H1 (cell line): ENCODE data around the gene ENKD1. TPM values are rescaled to one million over a fixed set of nuclear protein-coding genes. Genes with fewer than 3 reads are reported as not detected.

Experiments
- CTCF ChIA-PET: fragments of 300-600 bp; sonication (Branson Sonifier 250); formaldehyde crosslinking; loops from one replicate; lab custom pipeline; 2021; ENCODE audit not compliant: partially characterized antibody; lab: Charles Lee
- POLR2A ChIA-PET: fragments of 300-600 bp; sonication (Branson Sonifier 250); formaldehyde crosslinking; loops from one replicate; lab custom pipeline; 2021; ENCODE audit warnings: inconsistent platforms; ENCODE audit not compliant: partially characterized antibody; lab: Charles Lee
- DNase-seq, 2 experiments: peaks; one replicate each; pipeline versions ENCODE4 v3.0.0 to v3.0.0-alpha.2; 2010 to 2022; ENCODE audit warnings: low spot score in 2 of 2, low read depth in 1 of 2, mixed read lengths in 1 of 2
- FAIRE-seq: peaks from 2 replicates; lab custom pipeline; 2011; peaks lifted over from hg19 to GRCh38; lab: Jason Lieb, UNC
- H2AFZ ChIP-seq: 2 replicates; pipeline ENCODE4 v1.8.1; 2012; ENCODE audit warnings: low read length, inconsistent platforms
- H2AK5ac ChIP-seq: 2 replicates; pipeline ENCODE4 v1.6.1; 2013; ENCODE audit warnings: low read depth, low read length
- H2BK120ac ChIP-seq: replicated peaks from 2 replicates; pipeline ENCODE3; 2013; ENCODE audit warnings: low read depth, low read length, inconsistent platforms
- H2BK12ac ChIP-seq: 2 replicates; pipeline ENCODE4 v1.6.1; 2013; ENCODE audit warnings: low read depth, low read length
- H2BK15ac ChIP-seq: 2 replicates; pipeline ENCODE4 v1.6.1; 2013; ENCODE audit warnings: low read length
- H2BK20ac ChIP-seq: 2 replicates; pipeline ENCODE4 v1.6.1; 2013; ENCODE audit warnings: low read length
- H2BK5ac ChIP-seq: 2 replicates; pipeline ENCODE4 v1.6.1; 2013; ENCODE audit warnings: low read depth, low read length
- H3K14ac ChIP-seq: 2 replicates; pipeline ENCODE4 v1.6.1; 2013; ENCODE audit warnings: inconsistent platforms; ENCODE audit not compliant: insufficient read length
- H3K18ac ChIP-seq: 2 replicates; pipeline ENCODE4 v1.6.1; 2013; ENCODE audit warnings: low read length; ENCODE audit errors: extremely low read depth
- H3K23ac ChIP-seq: 2 replicates; pipeline ENCODE4 v1.6.1; 2013; ENCODE audit warnings: inconsistent platforms; ENCODE audit not compliant: insufficient read length
- H3K23me2 ChIP-seq: 2 replicates; pipeline ENCODE4 v1.6.1; 2013; ENCODE audit warnings: low read depth, low read length
- H3K27ac ChIP-seq: 2 replicates; pipeline ENCODE4 v1.6.1; 2011; ENCODE audit warnings: low read depth, low read length, inconsistent platforms
- H3K27me3 ChIP-seq, 4 experiments: replicated peaks in 1 of 4; 1 replicate in 1 of 4; 2 replicates in 3 of 4; pipeline versions ENCODE4 v1.6.1 to v1.8.1; 2011 to 2013; ENCODE audit warnings: low read length in 3 of 4, mild to moderate bottlenecking in 3 of 4, inconsistent platforms in 2 of 4, mixed read lengths in 2 of 4, moderate library complexity in 1 of 4; ENCODE audit not compliant: control insufficient read depth in 3 of 4, insufficient read depth in 3 of 4; ENCODE audit errors: extremely low read depth in 1 of 4
- H3K36me3 ChIP-seq, 4 experiments: 2 replicates each; pipeline versions ENCODE4 v1.6.1 to v1.8.1; 2011 to 2013; ENCODE audit warnings: mild to moderate bottlenecking in 4 of 4, low read length in 3 of 4, moderate library complexity in 2 of 4, control low read depth in 1 of 4, inconsistent platforms in 1 of 4; ENCODE audit not compliant: insufficient read depth in 4 of 4, control insufficient read depth in 2 of 4
- H3K4ac ChIP-seq: replicated peaks from 2 replicates; pipeline ENCODE3; 2013; ENCODE audit warnings: low read length, low read depth, mixed read lengths, inconsistent platforms; ENCODE audit not compliant: insufficient read length
- H3K4me1 ChIP-seq, 4 experiments: replicated peaks in 1 of 4; 1 replicate in 1 of 4; 2 replicates in 3 of 4; pipeline versions ENCODE4 v1.6.1 to v1.8.1; 2011 to 2013; ENCODE audit warnings: low read length in 3 of 4, inconsistent platforms in 2 of 4, mixed read lengths in 1 of 4; ENCODE audit not compliant: insufficient read depth in 4 of 4, control insufficient read depth in 3 of 4
- H3K4me2 ChIP-seq, 2 experiments: 2 replicates each; pipeline versions ENCODE4 v1.6.1 to v1.8.1; 2011 to 2013; ENCODE audit warnings: low read depth in 2 of 2, low read length in 2 of 2, control low read depth in 1 of 2, inconsistent platforms in 1 of 2, mild to moderate bottlenecking in 1 of 2; ENCODE audit not compliant: insufficient read depth in 1 of 2
- H3K4me3 ChIP-seq, 4 experiments: fragments of 200-600, 300-600 bp in 1 of 4; sonication (generic), shearing (Covaris generic), sonication (Bioruptor Twin) in 1 of 4; 2 replicates each; pipeline versions ENCODE4 v1.5.1 to v1.8.1; 2011 to 2016; ENCODE audit warnings: low read length in 4 of 4, low read depth in 3 of 4, control low read depth in 2 of 4, inconsistent platforms in 2 of 4, mild to moderate bottlenecking in 2 of 4, mixed read lengths in 1 of 4, moderate library complexity in 1 of 4; ENCODE audit not compliant: insufficient read depth in 2 of 4; ENCODE audit errors: extremely low read depth in 1 of 4
- H3K56ac ChIP-seq: replicated peaks from 2 replicates; pipeline ENCODE3; 2013; ENCODE audit warnings: low read depth, mild to moderate bottlenecking, mixed read lengths, low read length, inconsistent platforms; ENCODE audit not compliant: insufficient read length
- H3K79me1 ChIP-seq: 2 replicates; pipeline ENCODE4 v1.6.1; 2013; ENCODE audit warnings: low read depth, low read length, control low read depth
- H3K79me2 ChIP-seq, 2 experiments: 2 replicates each; pipeline versions ENCODE4 v1.6.1 to v1.8.1; 2012 to 2013; ENCODE audit warnings: low read length in 2 of 2, mild to moderate bottlenecking in 2 of 2, inconsistent platforms in 1 of 2; ENCODE audit not compliant: insufficient read depth in 2 of 2, control insufficient read depth in 1 of 2
- H3K9ac ChIP-seq, 4 experiments: replicated peaks in 1 of 4; 1 replicate in 1 of 4; 2 replicates in 3 of 4; pipeline versions ENCODE4 v1.6.1 to v1.8.1; 2011 to 2013; ENCODE audit warnings: low read depth in 3 of 4, low read length in 3 of 4, control low read depth in 2 of 4, mild to moderate bottlenecking in 2 of 4, moderate library complexity in 2 of 4, inconsistent platforms in 1 of 4; ENCODE audit errors: extremely low read depth in 1 of 4
- H3K9me3 ChIP-seq, 2 experiments: 2 replicates each; pipeline versions ENCODE4 v1.6.1 to v1.8.1; 2012 to 2013; ENCODE audit warnings: mild to moderate bottlenecking in 2 of 2, moderate library complexity in 2 of 2, control low read depth in 1 of 2, inconsistent platforms in 1 of 2, low read depth in 1 of 2, low read length in 1 of 2, mixed read lengths in 1 of 2; ENCODE audit not compliant: insufficient read depth in 2 of 2
- H4K20me1 ChIP-seq, 2 experiments: replicated peaks in 1 of 2; 2 replicates each; pipeline versions ENCODE3 to v1.8.1; 2011 to 2013; ENCODE audit warnings: inconsistent platforms in 2 of 2, low read length in 2 of 2, mild to moderate bottlenecking in 1 of 2; ENCODE audit not compliant: insufficient read depth in 2 of 2, control insufficient read depth in 1 of 2
- H4K5ac ChIP-seq: 2 replicates; pipeline ENCODE4 v1.6.1; 2013; ENCODE audit warnings: low read length, low read depth, mixed read lengths, inconsistent platforms; ENCODE audit not compliant: insufficient read length
- H4K8ac ChIP-seq: 2 replicates; pipeline ENCODE4 v1.8.0; 2013; ENCODE audit warnings: mild to moderate bottlenecking, moderate library complexity, low read length, inconsistent platforms; ENCODE audit not compliant: insufficient read depth; ENCODE audit errors: extremely low read depth
- H4K91ac ChIP-seq: replicated peaks from 2 replicates; pipeline ENCODE3; 2013; ENCODE audit warnings: low read length, mixed read lengths, inconsistent platforms; ENCODE audit not compliant: insufficient read length
- BACH1 ChIP-seq: IDR thresholded peaks from 2 replicates; pipeline ENCODE4 v1.6.1; 2012; ENCODE audit warnings: low read length, improper control_type of control experiment
- CBX5 ChIP-seq: fragments of 300-800, 300-1000 bp; sonication (generic); IDR thresholded peaks from 2 replicates; pipeline ENCODE4 v1.7.1; 2016; ENCODE audit warnings: antibody characterized with exemption, low read length, low read depth
- EP300 ChIP-seq, 2 experiments: IDR thresholded peaks; 1 replicate in 1 of 2; 2 replicates in 1 of 2; pipeline ENCODE4 v1.6.1; 2011 to 2012; ENCODE audit warnings: low read depth in 2 of 2, low read length in 2 of 2, mild to moderate bottlenecking in 2 of 2, borderline replicate concordance in 1 of 2, inconsistent platforms in 1 of 2, moderate library complexity in 1 of 2
- GABPA ChIP-seq: IDR thresholded peaks from 2 replicates; pipeline ENCODE4 v1.6.1; 2011; ENCODE audit warnings: mild to moderate bottlenecking, low read length, moderate library complexity, borderline replicate concordance; ENCODE audit not compliant: insufficient read depth
- KDM4A ChIP-seq: IDR thresholded peaks from one replicate; pipeline ENCODE4 v1.7.1; 2012; ENCODE audit warnings: low read depth, mild to moderate bottlenecking, moderate library complexity, low read length, inconsistent platforms; ENCODE audit not compliant: severe bottlenecking
- MAFK ChIP-seq: IDR thresholded peaks from 2 replicates; pipeline ENCODE4 v1.6.1; 2012; ENCODE audit warnings: low read depth, mild to moderate bottlenecking, improper control_type of control experiment, low read length
- POLR2A ChIP-seq, 2 experiments: IDR thresholded peaks; 1 replicate in 1 of 2; 2 replicates in 1 of 2; pipeline ENCODE4 v1.6.1; 2011; ENCODE audit warnings: low read depth in 2 of 2, low read length in 2 of 2, mild to moderate bottlenecking in 2 of 2; ENCODE audit errors: control extremely low read depth in 1 of 2
- SIRT6 ChIP-seq: IDR thresholded peaks from one replicate; pipeline ENCODE4 v1.7.1; 2012; ENCODE audit warnings: low read length, inconsistent platforms
- SP4 ChIP-seq: IDR thresholded peaks from 2 replicates; pipeline ENCODE4 v1.6.1; 2012; ENCODE audit warnings: low read length, inconsistent platforms
- WGBS, 2 experiments: shearing (Covaris generic) in 1 of 2; methylation state at CpG; one replicate each; pipeline versions ENCODE4 v1.1.6 to v1.1.7; 2013 to 2015; ENCODE audit warnings: low lambda C conversion rate in 2 of 2, mixed read lengths in 2 of 2, inconsistent platforms in 1 of 2, low coverage in 1 of 2, missing lambda C conversion rate in 1 of 2; ENCODE audit not compliant: insufficient replicate concordance in 2 of 2, insufficient coverage in 1 of 2, insufficient read length in 1 of 2; ENCODE audit errors: extremely low coverage in 1 of 2, missing lambda C conversion rate in 1 of 2; 5-methylcytosine and 5-hydroxymethylcytosine counted together
- polyA plus RNA-seq, 7 experiments: library from polyadenylated mRNA; depleted of rRNA in 3 of 7; stranded (reverse) in 5 of 7; unstranded in 2 of 7; fragments of >200 nt in 5 of 7; fragments of 200-250 nt in 2 of 7; gene quantifications; 1 replicate in 5 of 7; 2 replicates in 1 of 7; 4 replicates in 1 of 7; pipeline versions ENCODE4 v1.2.1 to v1.2.3, GENCODE V29; 2011 to 2013; ENCODE audit warnings: missing spikeins in 2 of 7, mixed read lengths in 2 of 7
- total RNA-seq: library from RNA; stranded (reverse); fragmentation: NEBNext Ultra II Directional; extraction: Animal tissue kit (Norgen Biotek cat#: 25700); gene quantifications from 2 replicates; pipeline ENCODE4 v1.2.1, GENCODE V29; 2021
- TF ChIP-seq, protein P1 (sequence below): IDR thresholded peaks from 2 replicates; pipeline ENCODE4 v1.6.1; 2011; ENCODE audit warnings: low read length, improper control_type of control experiment
- TF ChIP-seq, protein P2 (sequence below): IDR thresholded peaks from 2 replicates; pipeline ENCODE4 v1.6.1; 2012; ENCODE audit warnings: low read length, inconsistent platforms

Gene ENKD1
- total and polyA plus RNA-seq, 2 of the 8 experiments (the other 6 are each of a cell fraction or from before 2014, with no cell fraction given) = 12.9 to 16.1 TPM

DNA sequence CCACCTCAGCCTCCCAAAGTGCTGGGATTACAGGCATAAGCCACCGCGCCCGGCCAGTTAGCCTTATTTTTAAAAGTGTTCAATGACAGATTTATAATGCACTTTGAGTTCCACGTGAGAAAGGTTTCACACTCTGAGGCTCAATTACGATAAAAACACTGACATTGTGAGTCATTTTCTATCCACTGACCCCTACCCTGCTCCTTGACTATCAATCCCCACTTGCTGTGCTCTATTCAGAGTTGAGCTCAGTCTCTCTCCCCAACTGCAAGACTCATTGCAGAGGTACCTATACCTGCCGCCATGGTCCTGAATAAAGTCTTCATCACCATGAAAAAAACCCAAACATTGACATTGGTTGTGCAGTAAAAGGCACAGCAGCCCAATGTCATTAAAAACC is 44.1 kb upstream of the ENKD1 start:
- H2AFZ ChIP-seq = no peak overlapping the region
- no peak overlapping the region for H3K56ac ChIP-seq
- no peaks in the 10 kb centered on the region for H3K9me3 ChIP-seq
- H3K4ac ChIP-seq = no peak overlapping the region
- no peak overlapping the region for H3K4me3 ChIP-seq
- no peaks in the 10 kb centered on the region for H3K23me2 ChIP-seq
- H4K5ac ChIP-seq = no peak overlapping the region
- no peaks in the 10 kb centered on the region; a peak in 1 of 8 replicates for H3K36me3 ChIP-seq
- WGBS, 2 experiments = 88% methylated on average over 6 of the region's 6 CpGs; no CpG with 5 or more reads in 1 of the 2 experiments
- peaks cover 0 to 13% (median 4%) of the 10 kb centered on the region in 4 experiments; a peak in 4 of 7 replicates for H3K4me1 ChIP-seq
- no peak for FAIRE-seq
- peaks cover 7% of the 10 kb centered on the region for H3K79me1 ChIP-seq
- no peak for DNase-seq
- no peak overlapping the region for H2AK5ac ChIP-seq
- H3K23ac ChIP-seq = no peak overlapping the region
- peaks cover 0 to 6% of the 10 kb centered on the region in 2 experiments for H4K20me1 ChIP-seq
- no peak overlapping the region for H3K9ac ChIP-seq
- H3K27me3 ChIP-seq = no peaks in the 10 kb centered on the region
- TF ChIP-seq GABPA = no peak
- TF ChIP-seq BACH1 = no peak
- no peak for TF ChIP-seq KDM4A
- no peak for TF ChIP-seq MAFK
- TF ChIP-seq POLR2A (IDR thresholded peaks at IDR 0.05; ENCODE audit: control extremely low read depth in 1 of 2, low read depth in 2 of 2, low read length in 2 of 2) = no peak
- TF ChIP-seq SIRT6 = no peak
- TF ChIP-seq EP300 (IDR thresholded peaks at IDR 0.05; ENCODE audit: borderline replicate concordance in 1 of 2, low read depth in 2 of 2, low read length in 2 of 2) = no peak
- TF ChIP-seq CBX5 = no peak
- TF ChIP-seq, protein P1, sequence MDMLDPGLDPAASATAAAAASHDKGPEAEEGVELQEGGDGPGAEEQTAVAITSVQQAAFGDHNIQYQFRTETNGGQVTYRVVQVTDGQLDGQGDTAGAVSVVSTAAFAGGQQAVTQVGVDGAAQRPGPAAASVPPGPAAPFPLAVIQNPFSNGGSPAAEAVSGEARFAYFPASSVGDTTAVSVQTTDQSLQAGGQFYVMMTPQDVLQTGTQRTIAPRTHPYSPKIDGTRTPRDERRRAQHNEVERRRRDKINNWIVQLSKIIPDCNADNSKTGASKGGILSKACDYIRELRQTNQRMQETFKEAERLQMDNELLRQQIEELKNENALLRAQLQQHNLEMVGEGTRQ = no peak
- TF ChIP-seq, protein P2, sequence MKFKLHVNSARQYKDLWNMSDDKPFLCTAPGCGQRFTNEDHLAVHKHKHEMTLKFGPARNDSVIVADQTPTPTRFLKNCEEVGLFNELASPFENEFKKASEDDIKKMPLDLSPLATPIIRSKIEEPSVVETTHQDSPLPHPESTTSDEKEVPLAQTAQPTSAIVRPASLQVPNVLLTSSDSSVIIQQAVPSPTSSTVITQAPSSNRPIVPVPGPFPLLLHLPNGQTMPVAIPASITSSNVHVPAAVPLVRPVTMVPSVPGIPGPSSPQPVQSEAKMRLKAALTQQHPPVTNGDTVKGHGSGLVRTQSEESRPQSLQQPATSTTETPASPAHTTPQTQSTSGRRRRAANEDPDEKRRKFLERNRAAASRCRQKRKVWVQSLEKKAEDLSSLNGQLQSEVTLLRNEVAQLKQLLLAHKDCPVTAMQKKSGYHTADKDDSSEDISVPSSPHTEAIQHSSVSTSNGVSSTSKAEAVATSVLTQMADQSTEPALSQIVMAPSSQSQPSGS = no peak
- no peak for TF ChIP-seq SP4
- TF ChIP-seq, all 59 proteins: peak for 0
- Histone ChIP-seq H3K4me2 (no peak overlapping the region), H4K8ac (no peak overlapping the region), H2BK120ac (no peak overlapping the region), H3K27ac (no peak overlapping the region), H2BK15ac (no peak overlapping the region), H3K18ac (no peak overlapping the region), H3K79me2 (peaks cover 3 to 69% of the 10 kb centered on the region in 2 experiments; a peak in 3 of 4 replicates), H2BK5ac (no peak overlapping the region), H3K14ac (no peak overlapping the region), H2BK20ac (no peak overlapping the region), H4K91ac (no peak overlapping the region), H2BK12ac (no peak overlapping the region)
- POLR2A ChIA-PET = interaction anchor here (1.6 to 3.3 kb wide), 2 partner anchors 9 to 40 kb away, joined by 4 to 16 read pairs; partner anchors contain the start of gene GFOD2
- CTCF ChIA-PET = interaction anchor here (0.6 to 1.9 kb wide), 5 partner anchors 28 to 212 kb away, joined by 3 to 6 read pairs (median 4); no protein-coding TSS in a partner anchor
